ENCODE data around the gene RNU5B-1.

- TF ChIP-seq CTCF (IDR thresholded peaks at IDR 0.05; ENCODE audit: insufficient read depth, low read length, poor library complexity, severe bottlenecking), result no peak
- no peak for TF ChIP-seq EZH2phosphoT487 (conservative IDR thresholded peaks at IDR 0.05; ENCODE audit: low read length)
These were observed 7.3 kb downstream of the RNU5B-1 start for GRCh38 chr15:65311760-65312159.

Measured in SU-DHL-6 (cell line).